GM12875 (cell line): ENCODE measurements around the gene TMTC3.

Experiments
- H3K4me3 ChIP-seq: one replicate; pipeline ENCODE4 v1.5.1; 2011; ENCODE audit warnings: low read depth, low read length, control low read depth
- TF ChIP-seq, protein P1 (sequence below): IDR thresholded peaks from 2 replicates; pipeline ENCODE4 v1.5.1; 2011; ENCODE audit warnings: low read depth, mild to moderate bottlenecking, control low read depth, inconsistent platforms, low read length, moderate library complexity, borderline replicate concordance; ENCODE audit not compliant: insufficient read depth

Gene TMTC3

GRCh38 chr12:88218293-88218692, 76.2 kb downstream of the TMTC3 start:
- H3K4me3 ChIP-seq, result no peak overlapping the region
- TF ChIP-seq, protein P1, sequence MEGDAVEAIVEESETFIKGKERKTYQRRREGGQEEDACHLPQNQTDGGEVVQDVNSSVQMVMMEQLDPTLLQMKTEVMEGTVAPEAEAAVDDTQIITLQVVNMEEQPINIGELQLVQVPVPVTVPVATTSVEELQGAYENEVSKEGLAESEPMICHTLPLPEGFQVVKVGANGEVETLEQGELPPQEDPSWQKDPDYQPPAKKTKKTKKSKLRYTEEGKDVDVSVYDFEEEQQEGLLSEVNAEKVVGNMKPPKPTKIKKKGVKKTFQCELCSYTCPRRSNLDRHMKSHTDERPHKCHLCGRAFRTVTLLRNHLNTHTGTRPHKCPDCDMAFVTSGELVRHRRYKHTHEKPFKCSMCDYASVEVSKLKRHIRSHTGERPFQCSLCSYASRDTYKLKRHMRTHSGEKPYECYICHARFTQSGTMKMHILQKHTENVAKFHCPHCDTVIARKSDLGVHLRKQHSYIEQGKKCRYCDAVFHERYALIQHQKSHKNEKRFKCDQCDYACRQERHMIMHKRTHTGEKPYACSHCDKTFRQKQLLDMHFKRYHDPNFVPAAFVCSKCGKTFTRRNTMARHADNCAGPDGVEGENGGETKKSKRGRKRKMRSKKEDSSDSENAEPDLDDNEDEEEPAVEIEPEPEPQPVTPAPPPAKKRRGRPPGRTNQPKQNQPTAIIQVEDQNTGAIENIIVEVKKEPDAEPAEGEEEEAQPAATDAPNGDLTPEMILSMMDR, result no peak

- H3K4me3 ChIP-seq, result no peak overlapping the region
- TF ChIP-seq, protein P1, result no peak
Observed at GRCh38 chr12:88219861-88220260, 77.8 kb downstream of the TMTC3 start.

- H3K4me3 ChIP-seq, result no peak overlapping the region
Observed at GRCh38 chr12:88223519-88223918, 81.4 kb downstream of the TMTC3 start.

DNA sequence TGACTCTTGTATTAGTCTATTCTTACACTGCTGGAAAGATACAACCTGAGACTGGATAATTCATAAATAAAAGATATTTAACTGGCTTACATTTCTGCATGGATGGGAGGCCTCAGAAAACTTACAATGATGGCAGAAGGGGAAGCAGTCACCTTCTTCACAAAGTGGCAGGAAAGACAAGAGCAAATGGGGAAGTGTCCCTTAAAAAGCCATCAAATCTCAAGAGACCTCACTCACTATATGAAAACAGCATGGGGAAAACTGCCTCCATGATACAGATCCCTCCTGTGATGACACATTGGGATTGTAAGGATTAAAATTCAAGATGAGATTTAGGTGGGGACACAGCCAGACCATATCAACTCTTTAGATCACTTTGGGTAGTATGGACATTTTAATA, 83.7 kb downstream of the TMTC3 start:
- TF ChIP-seq, protein P1, result no peak
- H3K4me3 ChIP-seq, result no peak overlapping the region

More at GRCh38 chr12:88223519-88223918, 81.4 kb downstream of the TMTC3 start:
- TF ChIP-seq, protein P1, result no peak

DNA sequence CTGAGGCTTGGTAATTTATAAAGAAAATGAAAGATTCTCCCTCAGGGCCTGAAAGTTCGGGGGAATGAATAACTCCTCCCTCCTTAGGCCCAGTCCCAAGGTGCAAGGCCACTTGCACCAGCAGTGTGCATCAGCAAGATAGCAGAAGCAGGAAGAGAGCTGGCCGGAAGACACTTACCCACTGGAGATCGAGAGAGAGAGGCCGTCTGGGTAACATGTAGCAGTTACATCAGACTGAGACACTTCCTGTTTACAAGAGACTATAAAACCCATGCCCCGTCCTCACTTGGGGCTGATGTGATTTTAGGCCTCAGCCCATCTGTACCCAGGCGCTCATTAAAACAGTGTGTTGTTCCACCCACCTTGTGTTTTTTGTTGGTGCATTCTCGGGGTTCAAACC, 85.2 kb downstream of the TMTC3 start:
- no peak overlapping the region for H3K4me3 ChIP-seq
- TF ChIP-seq, protein P1, result no peak

DNA sequence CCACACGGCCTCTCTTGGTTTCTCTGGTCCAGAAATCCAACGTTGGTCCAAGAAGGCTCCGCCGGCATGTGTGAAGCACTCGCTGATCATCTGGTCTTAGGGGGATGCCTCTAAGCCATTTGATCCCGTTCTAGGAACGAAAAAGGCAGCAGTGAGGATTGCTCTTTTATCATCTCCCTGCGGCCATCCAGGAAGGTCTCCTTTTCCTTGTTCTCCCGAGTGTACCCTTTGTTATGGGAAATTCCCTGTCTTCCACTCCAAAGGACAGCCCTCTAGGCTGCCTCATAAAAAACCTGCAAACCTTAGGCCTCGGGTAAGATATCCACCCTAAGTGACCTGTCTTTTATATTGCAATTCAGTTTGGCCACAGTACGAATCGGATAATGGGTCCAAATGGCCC, 85.8 kb downstream of the TMTC3 start:
- TF ChIP-seq, protein P1, result no peak
- H3K4me3 ChIP-seq, result no peak overlapping the region

DNA sequence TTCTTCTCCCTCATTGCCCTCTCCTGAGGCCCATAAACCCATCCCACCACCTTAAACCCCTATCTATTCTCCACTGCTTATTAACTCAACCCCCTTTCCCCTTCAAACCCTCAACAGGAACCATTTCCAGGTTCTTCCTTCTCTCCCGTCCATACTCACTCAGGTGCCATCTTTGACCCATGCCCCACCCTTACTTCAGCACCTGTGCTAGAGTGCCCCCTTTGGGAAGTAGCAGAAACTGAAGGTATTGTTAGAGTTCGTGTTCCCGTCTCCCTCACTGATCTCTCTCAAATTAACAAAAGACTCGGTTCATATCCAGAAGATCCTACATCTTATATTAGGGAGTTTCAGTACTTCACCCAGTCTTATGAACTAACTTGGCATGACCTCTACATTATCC, 86.6 kb downstream of the TMTC3 start:
- no peak overlapping the region for H3K4me3 ChIP-seq
- TF ChIP-seq, protein P1, result no peak
